DND-41 (cell line): Measurements from ENCODE around the gene XRCC5.

ENCODE experiments used
- CTCF ChIP-seq: IDR thresholded peaks from 2 replicates; pipeline ENCODE4 v1.5.1; 2012; ENCODE audit warnings: borderline replicate concordance, low read length, moderate library complexity, mild to moderate bottlenecking; ENCODE audit not compliant: poor library complexity, severe bottlenecking; ENCODE audit errors: extremely low read depth
- EZH2 ChIP-seq: IDR thresholded peaks from 3 replicates; pipeline ENCODE4 v1.6.1; 2012; ENCODE audit warnings: borderline replicate concordance, low read depth, mild to moderate bottlenecking, moderate library complexity, low read length, inconsistent platforms; ENCODE audit not compliant: severe bottlenecking

- TF ChIP-seq CTCF (no peak), EZH2 (no peak)
Measured at GRCh38 chr2:216131175-216131926, 22.2 kb downstream of the XRCC5 start.
